Hindlimb muscle (tissue), 1 donor: ENCODE results near the gene MSI1. TPM values are rescaled to one million over a fixed set of nuclear protein-coding genes. Genes with fewer than 3 reads are reported as not detected.

Source experiments
- DNase-seq: peaks from one replicate; pipeline ENCODE4 v3.0.0-alpha.2; 2013
- polyA plus RNA-seq: library from polyadenylated mRNA; unstranded; fragments of 120-200 nt; gene quantifications from one replicate; pipeline ENCODE4 v1.2.1, GENCODE V29; 2013; ENCODE audit not compliant: insufficient read length

The MSI1 gene
- polyA plus RNA-seq, 1 donor = 6.4 TPM

GRCh38 chr12:120376934-120377572 is 8.1 kb upstream of the MSI1 start:
- DNase-seq = no peak

- no peak for DNase-seq
Measured at GRCh38 chr12:120376416-120376815, 7.5 kb upstream of the MSI1 start.

DNA sequence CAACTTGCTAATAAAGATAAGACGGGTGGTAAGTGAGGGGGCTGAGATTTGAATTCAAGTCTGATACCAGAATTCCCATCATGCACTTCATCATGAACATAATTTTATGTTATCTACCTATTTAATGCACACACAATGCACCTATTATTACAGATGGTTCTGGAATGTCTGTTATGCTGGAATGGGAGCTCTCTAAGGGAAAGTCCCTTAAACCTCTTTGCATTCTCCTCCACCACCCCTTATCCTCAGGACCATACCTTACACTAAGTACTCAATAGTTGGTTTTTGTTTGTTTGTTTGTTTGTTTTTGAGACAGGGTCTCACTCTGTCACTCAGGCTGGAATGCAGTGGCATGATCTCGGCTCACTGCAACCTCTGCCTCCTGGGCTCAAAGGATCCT is 7.0 kb upstream of the MSI1 start:
- DNase-seq = no peak

- DNase-seq = no peak
Measured at GRCh38 chr12:120373683-120374082, 4.7 kb upstream of the MSI1 start.

- DNase-seq = no peak
Measured at GRCh38 chr12:120370343-120371243, 1.6 kb upstream of the MSI1 start.

DNA sequence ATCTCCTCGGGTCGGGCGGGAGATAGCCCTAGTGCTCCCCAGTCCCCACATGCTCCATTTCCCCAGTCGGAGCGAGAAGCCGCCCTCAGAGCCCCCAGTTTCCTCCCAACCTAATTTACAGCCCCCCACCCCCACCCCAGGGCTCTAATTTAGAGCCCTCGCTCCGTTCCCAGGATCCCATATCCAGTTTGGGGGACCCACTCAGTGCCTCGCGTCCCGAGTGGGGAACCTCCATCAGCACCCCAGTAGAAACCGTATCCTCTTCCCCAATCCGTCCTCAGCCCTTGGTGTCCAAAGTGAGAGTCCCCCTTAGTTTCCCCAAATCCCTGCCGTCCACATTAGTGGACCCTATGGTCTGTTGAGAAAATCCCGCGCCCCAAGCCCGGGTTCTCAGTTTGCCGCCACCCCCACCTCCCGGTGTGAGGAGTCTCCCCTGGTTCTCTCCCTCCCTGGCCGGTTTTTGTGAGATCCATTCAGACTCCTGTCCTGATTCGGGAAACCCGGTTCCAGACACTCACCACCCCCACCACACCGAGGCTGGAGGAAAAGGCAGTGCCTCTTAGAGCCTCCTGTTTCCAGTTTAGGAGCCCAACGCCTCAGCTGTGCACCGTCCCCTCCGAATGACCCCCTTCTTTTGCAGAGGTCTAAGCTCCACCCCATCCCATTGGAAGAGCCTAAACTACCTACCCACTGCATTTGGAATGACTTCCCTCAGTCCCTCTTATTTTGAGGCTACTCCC is 809 bp upstream of the MSI1 start:
- DNase-seq = no peak

DNA sequence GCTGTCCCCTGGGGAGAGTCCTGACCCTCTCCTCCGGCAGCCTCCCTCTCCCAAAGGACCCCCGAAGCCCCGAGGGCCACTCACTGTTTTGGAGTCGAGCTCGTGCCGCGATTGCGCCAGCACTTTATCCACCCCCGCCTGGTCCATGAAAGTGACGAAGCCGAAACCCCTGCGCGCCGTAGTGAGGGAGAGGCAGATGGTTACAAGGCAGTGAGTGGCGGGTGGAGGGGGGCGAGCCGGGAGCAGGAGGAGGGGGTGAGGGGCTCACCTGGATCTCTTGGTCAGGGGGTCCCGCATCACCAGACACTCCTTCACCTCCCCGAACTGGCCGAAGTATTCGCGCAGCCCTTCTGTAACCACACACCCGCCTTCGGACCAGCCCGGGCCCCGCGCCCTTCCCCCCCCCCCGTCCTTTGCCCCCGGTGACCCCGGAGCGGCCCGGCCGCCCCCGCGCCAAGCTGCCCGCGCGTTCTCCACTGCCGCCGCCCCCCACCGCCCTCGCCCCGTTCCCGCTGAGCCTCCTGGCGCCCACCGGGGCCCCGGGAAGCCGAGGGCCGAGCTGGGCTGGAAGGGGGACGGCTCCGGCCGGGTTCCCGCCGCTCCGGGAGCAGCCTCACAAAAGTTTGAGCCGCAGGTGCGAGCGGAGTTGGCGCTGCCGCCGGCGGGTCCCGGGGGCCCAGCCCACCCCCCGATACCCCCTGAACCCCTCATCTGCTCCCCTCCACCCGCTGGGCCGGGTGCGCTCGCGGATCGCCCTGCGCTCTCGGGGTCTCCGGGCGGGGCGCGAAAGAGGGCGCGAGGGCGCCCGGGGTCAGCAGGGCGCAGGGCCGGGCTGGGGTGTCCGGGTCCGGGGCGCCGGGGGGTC is 808 bp downstream of the MSI1 start:
- no peak for DNase-seq

- DNase-seq = no peak
Measured at GRCh38 chr12:120367233-120367923, 1.6 kb downstream of the MSI1 start.

- no peak for DNase-seq
Measured at GRCh38 chr12:120366845-120367232, 2.1 kb downstream of the MSI1 start.

DNA sequence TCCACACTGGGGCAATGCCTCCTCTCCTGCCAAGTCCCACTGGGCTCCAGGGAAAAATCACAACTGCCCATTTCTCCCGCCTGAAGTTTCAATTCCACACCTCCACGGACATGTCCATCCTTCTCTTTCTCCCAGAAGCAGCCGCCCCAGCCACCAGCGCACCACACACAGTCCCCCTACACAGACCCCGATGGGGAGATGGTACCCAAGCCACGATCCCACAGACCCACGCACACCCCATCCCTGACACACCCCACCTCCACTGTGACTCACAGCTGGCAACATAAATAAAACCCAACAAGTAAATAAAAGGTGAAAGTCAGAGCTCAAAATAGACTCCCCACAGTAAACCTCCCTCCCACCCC is 2.6 kb downstream of the MSI1 start:
- no peak for DNase-seq

GRCh38 chr12:120365675-120366340 is 3.2 kb downstream of the MSI1 start:
- DNase-seq = no peak

- no peak for DNase-seq
Measured at GRCh38 chr12:120364487-120364886, 4.5 kb downstream of the MSI1 start.

- no peak for DNase-seq
Measured at GRCh38 chr12:120363274-120363855, 5.6 kb downstream of the MSI1 start.

- DNase-seq = no peak
Measured at GRCh38 chr12:120362516-120363273, 6.3 kb downstream of the MSI1 start.

DNA sequence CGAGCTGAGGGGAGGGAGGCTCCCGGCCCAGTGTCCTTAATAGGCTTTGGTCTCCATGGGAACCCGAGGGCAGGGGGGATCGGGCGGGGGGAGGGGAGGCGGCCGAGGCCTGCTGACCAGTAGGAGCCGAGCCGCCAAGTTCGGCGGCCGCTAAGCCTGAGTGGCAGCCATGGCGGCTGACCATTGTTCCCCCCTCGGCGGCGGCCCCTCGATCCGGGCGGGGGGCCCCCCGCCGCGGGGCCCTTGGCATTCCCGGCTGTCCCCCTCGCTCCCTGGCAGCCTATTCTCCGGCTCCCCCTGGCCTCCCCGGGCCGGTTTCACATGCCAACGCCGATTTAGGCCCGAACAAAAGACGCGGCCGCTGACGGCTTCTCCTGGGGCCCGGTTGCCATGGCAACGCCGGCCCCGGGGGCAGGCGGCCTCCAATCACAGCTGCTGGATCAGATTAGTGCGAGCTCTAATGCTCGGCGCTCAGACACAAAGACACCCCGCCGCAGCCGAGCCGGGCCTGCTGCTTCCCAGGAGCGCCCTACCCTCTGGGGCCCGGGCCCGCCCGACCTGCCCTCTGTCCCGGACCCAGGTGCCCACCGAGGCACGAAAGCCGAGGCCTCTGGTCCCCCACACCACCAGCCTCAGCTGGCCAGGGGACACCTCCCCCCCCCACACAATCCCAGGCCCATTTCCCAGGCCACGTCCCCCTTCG is 7.3 kb downstream of the MSI1 start:
- peak; percentile 68 for DNase-seq

DNA sequence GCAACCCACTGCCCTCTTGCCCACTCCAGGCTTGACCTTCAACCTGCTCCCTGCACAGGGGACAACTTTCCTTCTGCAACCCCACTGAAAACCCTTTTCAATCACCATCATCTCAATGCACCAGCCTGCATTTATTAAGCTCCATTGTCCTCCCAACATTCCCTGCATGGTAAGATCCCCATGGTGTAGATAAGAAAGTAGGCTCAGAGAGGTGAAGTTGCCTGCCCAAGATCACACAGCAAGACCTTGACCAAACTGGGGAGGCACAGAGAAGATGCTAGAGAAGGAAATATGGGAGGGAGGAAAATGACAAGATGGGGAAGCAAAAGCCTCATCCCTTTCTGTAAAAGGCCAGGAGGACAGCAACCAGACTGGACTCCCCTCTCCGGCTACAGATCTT is 9.8 kb downstream of the MSI1 start:
- no peak for DNase-seq

- no peak for DNase-seq
Measured at GRCh38 chr12:120358412-120359100, 10.4 kb downstream of the MSI1 start.

DNA sequence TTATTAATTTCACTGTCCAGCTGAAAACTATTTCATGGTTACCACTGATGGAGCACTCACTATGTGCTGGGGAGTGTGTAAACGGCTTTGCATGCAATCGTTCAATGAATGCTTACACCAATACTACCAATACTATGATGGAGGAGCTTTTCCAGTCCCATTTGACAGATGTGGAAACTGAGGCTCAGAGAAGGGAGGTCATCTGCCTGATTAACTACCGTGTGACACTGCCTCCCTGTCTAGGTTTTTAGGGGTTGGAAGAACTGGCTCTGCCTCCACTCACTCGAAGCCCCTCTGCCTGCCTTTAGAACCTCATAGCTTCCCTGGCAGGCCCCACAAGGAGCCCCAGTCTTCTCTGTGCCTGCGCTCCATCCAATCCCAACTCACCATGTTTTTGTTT is 11.9 kb downstream of the MSI1 start:
- DNase-seq = no peak

DNA sequence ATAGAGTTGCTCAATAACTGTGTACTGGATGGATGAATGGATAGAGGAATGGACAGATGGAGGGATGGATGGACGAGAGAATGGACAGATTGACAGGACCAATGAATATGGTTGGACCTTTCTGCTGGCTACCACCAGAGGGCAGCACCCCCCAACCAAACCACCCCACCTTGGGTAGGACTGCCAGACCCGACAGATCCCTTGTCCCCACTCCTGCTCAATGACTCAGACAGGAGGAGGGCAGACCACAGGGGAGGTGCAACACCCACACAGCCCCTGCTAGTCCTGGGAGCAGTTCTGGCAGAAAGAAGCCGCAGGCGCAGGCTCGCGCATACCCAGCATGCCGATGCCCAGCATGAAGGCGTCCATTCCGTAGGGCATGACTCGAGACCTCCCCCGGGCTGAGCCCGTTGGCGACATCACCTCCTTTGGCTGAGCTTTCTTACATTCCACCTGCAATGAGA is 12.4 kb downstream of the MSI1 start:
- peak; percentile 65 for DNase-seq
